Gastrocnemius medialis (tissue), 4 donors: ENCODE results near the gene ZNF280A. TPM values are rescaled to one million over a fixed set of nuclear protein-coding genes. Genes with fewer than 3 reads are reported as not detected.
"Not testable (repeated sequence)": the region's sequence is repeated elsewhere in the genome, so short reads cannot be mapped to it uniquely, and the experiment has no call there.

ENCODE experiments used
- ATAC-seq, 2 donors: fragments of 150-250 bp; one replicate each; pipeline ENCODE4 v1.9.1; 2016
- DNase-seq, 2 donors: peaks; one replicate each; pipeline ENCODE4 v3.0.0-alpha.2; 2019
- H3K27ac ChIP-seq, 4 donors: fragments of 200-600 bp; sonication (generic); 1 replicate in 1 of 4; 2 replicates in 3 of 4; pipeline ENCODE4 v1.5.1; 2016 to 2018; ENCODE audit warnings: mild to moderate bottlenecking in 2 of 4, moderate library complexity in 1 of 4
- H3K27me3 ChIP-seq, 3 donors: fragments of 200-600 bp; sonication (generic) in 2 of 3; 1 replicate in 1 of 3; 2 replicates in 2 of 3; pipeline versions ENCODE4 v1.5.1 to v1.6.0; 2016 to 2019; ENCODE audit warnings: mild to moderate bottlenecking in 1 of 3, moderate library complexity in 1 of 3
- H3K36me3 ChIP-seq, 2 donors: fragments of 200-600 bp; sonication (generic) in 1 of 2; one replicate each; pipeline ENCODE4 v1.5.1; 2017 to 2018
- H3K4me1 ChIP-seq, 2 donors: fragments of 200-600 bp; sonication (generic) in 1 of 2; one replicate each; pipeline ENCODE4 v1.5.1; 2016 to 2017; ENCODE audit warnings: mild to moderate bottlenecking in 2 of 2
- H3K4me3 ChIP-seq, 4 donors: fragments of 200-600 bp; sonication (generic) in 3 of 4; 1 replicate in 1 of 4; 2 replicates in 3 of 4; pipeline ENCODE4 v1.5.1; 2016 to 2019; ENCODE audit warnings: mild to moderate bottlenecking in 2 of 4
- H3K9me3 ChIP-seq, 3 donors: fragments of 200-600 bp; sonication (generic) in 2 of 3; 1 replicate in 1 of 3; 2 replicates in 2 of 3; pipeline ENCODE4 v1.5.1; 2016 to 2019
- CTCF ChIP-seq, 5 experiments: fragments of 450-650 bp in 3 of 5; fragments of 200-600 bp in 2 of 5; sonication (generic) in 2 of 5; IDR thresholded peaks in 4 of 5; conservative IDR thresholded peaks in 1 of 5; 1 replicate in 4 of 5; 2 replicates in 1 of 5; pipeline ENCODE4 v1.5.1; 2016 to 2019; ENCODE audit warnings: antibody characterized with exemption in 5 of 5, mild to moderate bottlenecking in 3 of 5, moderate library complexity in 3 of 5
- POLR2A ChIP-seq, 2 donors: fragments of 450-650 bp; IDR thresholded peaks; one replicate each; pipeline ENCODE4 v1.6.1; 2017; ENCODE audit warnings: antibody characterized with exemption in 2 of 2, mild to moderate bottlenecking in 2 of 2, moderate library complexity in 2 of 2
- in situ Hi-C, 4 donors: fragments of 200-750 bp; cut with MboI; loops; one replicate each; pipeline versions ENCODE4 v1.15.0 to v1.8.0; 2017; ENCODE audit warnings: low sequenced_read_pairs in 4 of 4
- intact Hi-C: fragments of 100-400 bp; cut with DNase I; formaldehyde crosslinking; loops from one replicate; pipeline ENCODE4 v1.15.1; 2023; ENCODE audit warnings: low total_unique reads
- total RNA-seq, 4 donors: library from RNA; depleted of rRNA; stranded (reverse); fragments of >200 nt; gene quantifications; one replicate each; pipeline versions ENCODE4 v1.1.0 to v1.2.3, GENCODE V29; 2016

ZNF280A gene
- total RNA-seq, 4 donors from 2014 or later, result not detected

- TF ChIP-seq CTCF (IDR thresholded peaks at IDR 0.05 in 4 of 5, conservative IDR thresholded peaks at IDR 0.05 in 1 of 5) (peak in 1 of 5 experiments; percentile 5), POLR2A (IDR thresholded peaks at IDR 0.05) (no peak)
- no peak within 1 kb of the TSS for H3K27ac ChIP-seq
- H3K36me3 ChIP-seq, result no peaks in the 10 kb centered on the region
- in situ Hi-C loops (no loop called here), intact Hi-C loops (no loop called here)
- DNase-seq, result peak; percentile 8 to 18
- H3K4me3 ChIP-seq, result peak within 1 kb of the TSS; percentile 33 to 44 (median 44)
- peaks cover 0 to 31% (median 6%) of the 10 kb centered on the region in 3 donors for H3K27me3 ChIP-seq
- ATAC-seq, result peak in 1 of 2 donors; percentile 27
- H3K4me1 ChIP-seq, result no peaks in the 10 kb centered on the region
- no peaks in the 10 kb centered on the region for H3K9me3 ChIP-seq
These were observed 11.5 kb downstream of the ZNF280A start, which contains the start of gene ZNF280B for GRCh38 chr22:22508274-22509176. Gene ZNF280B, minus strand, starts transcription at chr22:22508742. Its CDS starts 19,344 bp downstream, at chr22:22489398.

DNA sequence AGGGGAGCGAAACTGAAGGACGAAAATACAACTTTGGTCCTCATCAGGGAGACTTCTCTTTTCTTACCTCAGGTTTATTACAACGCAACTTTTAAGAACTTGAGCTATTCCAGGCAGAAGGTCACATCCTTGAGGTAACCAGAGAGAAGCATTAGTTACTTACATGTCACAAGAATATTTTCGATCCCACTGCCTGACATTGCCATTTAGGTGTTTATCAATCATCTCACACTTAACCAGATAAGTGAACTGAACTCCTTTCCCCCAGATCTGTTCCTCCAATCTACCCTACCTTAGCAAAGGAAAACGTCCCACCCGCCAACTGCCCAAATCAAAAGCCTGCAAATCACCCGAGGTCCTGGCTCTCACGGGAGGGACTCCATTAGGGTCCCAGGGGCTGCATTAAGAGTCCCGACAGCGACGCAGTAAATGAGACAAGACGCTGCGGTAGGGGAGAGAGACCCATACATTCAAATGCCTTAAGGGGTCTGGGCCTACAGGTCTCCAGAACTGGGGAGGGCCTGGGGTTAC, 12.3 kb downstream of the ZNF280A start:
- Histone ChIP-seq H3K4me3 (peak overlapping the region; percentile 33 to 44 (median 44)), H3K27ac (no peak overlapping the region), H3K9me3 (no peaks in the 10 kb centered on the region), H3K36me3 (no peaks in the 10 kb centered on the region), H3K4me1 (no peaks in the 10 kb centered on the region), H3K27me3 (peaks cover 0 to 29% (median 3%) of the 10 kb centered on the region in 3 donors)
- DNase-seq (no peak), ATAC-seq (no peak)
- in situ Hi-C loops (no loop called here), intact Hi-C loops (no loop called here)
- TF ChIP-seq POLR2A (IDR thresholded peaks at IDR 0.05) (no peak), CTCF (IDR thresholded peaks at IDR 0.05 in 4 of 5, conservative IDR thresholded peaks at IDR 0.05 in 1 of 5) (no peak)

DNA sequence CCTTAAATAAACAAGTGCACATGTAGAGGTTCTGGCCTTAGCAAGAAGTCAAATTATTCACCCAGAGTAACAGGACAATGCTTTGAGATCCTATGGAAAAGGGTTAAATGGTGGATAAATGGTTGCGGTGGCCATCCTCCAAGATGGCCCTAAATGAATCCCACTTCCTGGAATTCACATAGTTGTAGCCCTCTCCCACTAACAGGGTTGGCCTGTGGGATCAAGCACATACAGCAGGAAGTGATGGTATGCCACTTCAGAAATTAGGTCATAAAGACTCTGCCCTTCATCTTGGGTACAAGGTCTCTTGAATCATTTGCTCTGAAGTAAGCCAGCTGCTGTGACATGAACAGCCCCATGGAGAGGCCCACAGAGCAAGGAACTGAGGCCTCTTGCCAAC, 13.3 kb downstream of the ZNF280A start:
- H3K27me3 ChIP-seq, result peaks cover 0 to 23% (median under 1%) of the 10 kb centered on the region in 3 donors
- no peaks in the 10 kb centered on the region for H3K4me1 ChIP-seq
- H3K4me3 ChIP-seq, result no peak overlapping the region
- intact Hi-C loops, result no loop called here
- no peak for DNase-seq
- no peaks in the 10 kb centered on the region for H3K9me3 ChIP-seq
- ATAC-seq, result no peak
- H3K36me3 ChIP-seq, result no peaks in the 10 kb centered on the region
- in situ Hi-C loops, result no loop called here
- no peak for TF ChIP-seq CTCF (IDR thresholded peaks at IDR 0.05 in 4 of 5, conservative IDR thresholded peaks at IDR 0.05 in 1 of 5)
- no peak for TF ChIP-seq POLR2A (IDR thresholded peaks at IDR 0.05)
- H3K27ac ChIP-seq, result no peak overlapping the region

- intact Hi-C loops, result no loop called here
- no peaks in the 10 kb centered on the region for H3K9me3 ChIP-seq
- DNase-seq (no peak), ATAC-seq (no peak)
- TF ChIP-seq POLR2A (IDR thresholded peaks at IDR 0.05) (no peak), CTCF (IDR thresholded peaks at IDR 0.05 in 4 of 5, conservative IDR thresholded peaks at IDR 0.05 in 1 of 5) (no peak)
- H3K27me3 ChIP-seq, result no peaks in the 10 kb centered on the region
- H3K4me1 ChIP-seq, result no peaks in the 10 kb centered on the region
- no peak overlapping the region for H3K4me3 ChIP-seq
- no peak overlapping the region for H3K27ac ChIP-seq
- in situ Hi-C loops, result no loop called here
- H3K36me3 ChIP-seq, result no peaks in the 10 kb centered on the region
These were observed 21.8 kb downstream of the ZNF280A start for GRCh38 chr22:22498267-22498666.

DNA sequence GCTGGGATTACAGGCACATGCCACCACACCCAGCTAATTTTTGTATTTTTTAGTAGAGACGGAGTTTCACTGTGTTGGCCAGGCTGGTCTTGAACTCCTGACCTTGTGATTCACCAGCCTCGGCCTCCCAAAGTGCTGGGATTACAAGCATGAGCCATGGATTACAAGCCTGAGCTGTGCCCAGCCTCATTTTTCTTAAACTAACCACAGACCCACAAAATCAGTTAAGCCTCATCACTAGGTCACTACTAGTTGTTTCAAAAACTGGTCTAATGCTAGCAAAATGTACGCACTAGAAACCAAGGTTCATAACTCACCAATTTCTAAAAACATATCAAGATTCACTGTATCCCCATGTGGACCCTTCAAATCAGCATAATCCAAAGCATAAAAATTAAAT, 28.5 kb downstream of the ZNF280A start:
- ATAC-seq, in situ Hi-C loops: not testable (repeated sequence)

More for the DNA sequence above, 28.5 kb downstream of the ZNF280A start:
- H3K9me3 ChIP-seq, H3K27me3 ChIP-seq, intact Hi-C loops, H3K4me3 ChIP-seq, H3K36me3 ChIP-seq, H3K4me1 ChIP-seq, DNase-seq, H3K27ac ChIP-seq: not testable (repeated sequence)
